IMR-90 (cell line): Measurements from ENCODE around the gene EMC9. TPM values are rescaled to one million over a fixed set of nuclear protein-coding genes. Genes with fewer than 3 reads are reported as not detected.

Source experiments
- ATAC-seq: fragments of 200-7000 bp; cut with Tn5 transposase; 2 replicates; pipeline ENCODE4 v1.9.1; 2020; ENCODE audit warnings: low read depth, mild to moderate bottlenecking, moderate library complexity
- BruUV-seq: library from RNA; stranded (reverse); fragments of 400-500 nt; replicated peaks from 2 replicates; lab custom pipeline; 2021; lab: Mats Ljungman, UMichigan
- CTCF ChIA-PET: fragments of 300-600 bp; formaldehyde crosslinking; extraction: SDS; loops from one replicate; lab custom pipeline; 2021; ENCODE audit warnings: antibody characterized with exemption; lab: Yijun Ruan, JAX
- POLR2A ChIA-PET: fragments of 300-600 bp; sonication (Branson Sonifier 250); formaldehyde crosslinking; loops from one replicate; lab custom pipeline; 2022; ENCODE audit warnings: antibody characterized with exemption; ENCODE audit not compliant: unreplicated experiment; lab: Charles Lee
- DNase-seq: peaks from one replicate; pipeline ENCODE4 v3.0.0; 2013
- H2AFZ ChIP-seq: replicated peaks from 2 replicates; pipeline ENCODE3; 2013; ENCODE audit warnings: low read length, mild to moderate bottlenecking; ENCODE audit not compliant: poor library complexity
- H2AK5ac ChIP-seq: 2 replicates; pipeline ENCODE4 v1.6.1; 2013; ENCODE audit warnings: low read depth, low read length, inconsistent platforms
- H2AK9ac ChIP-seq: replicated peaks from 2 replicates; pipeline ENCODE3; 2013; ENCODE audit warnings: mild to moderate bottlenecking, low read depth, low read length, moderate library complexity; ENCODE audit not compliant: poor library complexity
- H2BK120ac ChIP-seq: 2 replicates; pipeline ENCODE4 v1.6.1; 2013; ENCODE audit warnings: low read depth, low read length, inconsistent platforms
- H2BK15ac ChIP-seq: 3 replicates; pipeline ENCODE4 v1.6.1; 2013; ENCODE audit warnings: low read depth, low read length, inconsistent platforms
- H2BK20ac ChIP-seq: 2 replicates; pipeline ENCODE4 v1.6.1; 2013; ENCODE audit warnings: low read depth, mild to moderate bottlenecking, inconsistent platforms, low read length, moderate library complexity
- H2BK5ac ChIP-seq: 2 replicates; pipeline ENCODE4 v1.6.1; 2013; ENCODE audit warnings: mild to moderate bottlenecking, low read depth, low read length, inconsistent platforms; ENCODE audit not compliant: poor library complexity, severe bottlenecking
- H3K14ac ChIP-seq: replicated peaks from 2 replicates; pipeline ENCODE4 v1.6.1; 2013; ENCODE audit warnings: low read depth, low read length, inconsistent platforms
- H3K18ac ChIP-seq: 2 replicates; pipeline ENCODE4 v1.6.1; 2013; ENCODE audit warnings: low read depth, low read length, control low read depth
- H3K23ac ChIP-seq: 2 replicates; pipeline ENCODE4 v1.6.1; 2013; ENCODE audit warnings: low read depth, low read length, inconsistent platforms
- H3K27ac ChIP-seq: 2 replicates; pipeline ENCODE4 v1.5.1; 2013; ENCODE audit warnings: mild to moderate bottlenecking, control low read depth, low read length; ENCODE audit not compliant: insufficient read depth
- H3K27me3 ChIP-seq: 2 replicates; pipeline ENCODE4 v1.6.1; 2013; ENCODE audit warnings: low read length; ENCODE audit not compliant: control insufficient read depth, insufficient read depth
- H3K36me3 ChIP-seq: 2 replicates; pipeline ENCODE4 v1.6.1; 2013; ENCODE audit warnings: low read length, mixed read lengths; ENCODE audit not compliant: control insufficient read depth, insufficient read depth
- H3K4ac ChIP-seq: 2 replicates; pipeline ENCODE4 v1.6.1; 2013; ENCODE audit warnings: low read depth, low read length, inconsistent platforms
- H3K4me1 ChIP-seq: 2 replicates; pipeline ENCODE4 v1.6.1; 2013; ENCODE audit warnings: low read length, mixed read lengths; ENCODE audit not compliant: control insufficient read depth, insufficient read depth
- H3K4me2 ChIP-seq: 2 replicates; pipeline ENCODE4 v1.6.1; 2013; ENCODE audit warnings: low read depth, mild to moderate bottlenecking, control low read depth, low read length, moderate library complexity
- H3K4me3 ChIP-seq: 2 replicates; pipeline ENCODE4 v1.5.1; 2013; ENCODE audit warnings: low read depth, mild to moderate bottlenecking, control low read depth, low read length, moderate library complexity; ENCODE audit not compliant: insufficient read depth
- H3K56ac ChIP-seq: 2 replicates; pipeline ENCODE4 v1.6.1; 2013; ENCODE audit warnings: low read length, inconsistent platforms; ENCODE audit not compliant: insufficient read depth; ENCODE audit errors: extremely low read depth
- H3K79me1 ChIP-seq, 2 experiments: 2 replicates each; pipeline ENCODE4 v1.6.1; 2013; ENCODE audit warnings: low read length in 2 of 2, inconsistent platforms in 1 of 2, low read depth in 1 of 2
- H3K9ac ChIP-seq: 2 replicates; pipeline ENCODE4 v1.6.1; 2013; ENCODE audit warnings: low read depth, low read length, control low read depth
- H3K9me1 ChIP-seq: 2 replicates; pipeline ENCODE4 v1.6.1; 2013; ENCODE audit warnings: low read length, inconsistent platforms; ENCODE audit not compliant: insufficient read depth
- H3K9me3 ChIP-seq: 2 replicates; pipeline ENCODE4 v1.6.1; 2013; ENCODE audit warnings: low read length; ENCODE audit not compliant: control insufficient read depth, insufficient read depth
- H4K20me1 ChIP-seq: 2 replicates; pipeline ENCODE4 v1.6.1; 2013; ENCODE audit warnings: low read length, inconsistent platforms; ENCODE audit not compliant: insufficient read depth
- H4K5ac ChIP-seq: 2 replicates; pipeline ENCODE4 v1.6.1; 2013; ENCODE audit warnings: mild to moderate bottlenecking, low read depth, low read length, control low read depth
- H4K8ac ChIP-seq, 2 experiments: 2 replicates each; pipeline ENCODE4 v1.6.1; 2013; ENCODE audit warnings: low read depth in 2 of 2, low read length in 2 of 2, control low read depth in 1 of 2, inconsistent platforms in 1 of 2
- H4K91ac ChIP-seq: 2 replicates; pipeline ENCODE4 v1.6.1; 2013; ENCODE audit warnings: low read depth, low read length, inconsistent platforms; ENCODE audit not compliant: insufficient read depth
- MXI1 ChIP-seq: IDR thresholded peaks from 2 replicates; pipeline ENCODE4 v1.6.1; 2012; ENCODE audit warnings: low read depth, mild to moderate bottlenecking, low read length, moderate library complexity, borderline replicate concordance
- NFE2L2 ChIP-seq: fragments of 150-350 bp; IDR thresholded peaks from 2 replicates; pipeline ENCODE4 v1.6.1; 2016; ENCODE audit warnings: low read depth, mild to moderate bottlenecking, low read length
- RFX5 ChIP-seq: IDR thresholded peaks from 2 replicates; pipeline ENCODE4 v1.8.0; 2012; ENCODE audit warnings: low read depth, mild to moderate bottlenecking, low read length, moderate library complexity
- WGBS, 2 experiments: methylation state at CpG; one replicate each; pipeline versions ENCODE4 v1.1.5 to v1.1.7; 2013; ENCODE audit warnings: missing lambda C conversion rate in 2 of 2; ENCODE audit not compliant: insufficient read length in 1 of 2; ENCODE audit errors: extremely low coverage in 2 of 2; 5-methylcytosine and 5-hydroxymethylcytosine counted together
- dilution Hi-C: fragments of 300-500 bp; cut with HindIII; formaldehyde crosslinking; loops from one replicate; pipeline ENCODE4 v1.14.3; 2018; ENCODE audit warnings: low sequenced_read_pairs; ENCODE audit not compliant: unreplicated experiment
- in situ Hi-C: fragments of 300-500 bp; cut with MboI; formaldehyde crosslinking; loops from 3 replicates; pipeline ENCODE4 v1.14.3; 2019; ENCODE audit warnings: low sequenced_read_pairs, inconsistent platforms, mixed read lengths
- intact Hi-C: fragments of 100-400 bp; cut with micrococcal nuclease; formaldehyde crosslinking; loops from 2 replicates; pipeline ENCODE4 v1.10.0; 2022
- polyA plus RNA-seq, 3 experiments: library from polyadenylated mRNA; depleted of rRNA; stranded (reverse); fragments of >200 nt; gene quantifications; 2 replicates each; pipeline ENCODE4 v1.2.3, GENCODE V29; 2012; ENCODE audit warnings: low replicate concordance in 1 of 3
- total RNA-seq: library from RNA; depleted of rRNA; stranded (reverse); fragments of >200 nt; gene quantifications from 2 replicates; pipeline ENCODE4 v1.2.3, GENCODE V29; 2012

The EMC9 gene
- total and polyA plus RNA-seq, 2 of the 4 experiments (the other 2 are of a cell fraction): 15.1 to 19.2 TPM

DNA sequence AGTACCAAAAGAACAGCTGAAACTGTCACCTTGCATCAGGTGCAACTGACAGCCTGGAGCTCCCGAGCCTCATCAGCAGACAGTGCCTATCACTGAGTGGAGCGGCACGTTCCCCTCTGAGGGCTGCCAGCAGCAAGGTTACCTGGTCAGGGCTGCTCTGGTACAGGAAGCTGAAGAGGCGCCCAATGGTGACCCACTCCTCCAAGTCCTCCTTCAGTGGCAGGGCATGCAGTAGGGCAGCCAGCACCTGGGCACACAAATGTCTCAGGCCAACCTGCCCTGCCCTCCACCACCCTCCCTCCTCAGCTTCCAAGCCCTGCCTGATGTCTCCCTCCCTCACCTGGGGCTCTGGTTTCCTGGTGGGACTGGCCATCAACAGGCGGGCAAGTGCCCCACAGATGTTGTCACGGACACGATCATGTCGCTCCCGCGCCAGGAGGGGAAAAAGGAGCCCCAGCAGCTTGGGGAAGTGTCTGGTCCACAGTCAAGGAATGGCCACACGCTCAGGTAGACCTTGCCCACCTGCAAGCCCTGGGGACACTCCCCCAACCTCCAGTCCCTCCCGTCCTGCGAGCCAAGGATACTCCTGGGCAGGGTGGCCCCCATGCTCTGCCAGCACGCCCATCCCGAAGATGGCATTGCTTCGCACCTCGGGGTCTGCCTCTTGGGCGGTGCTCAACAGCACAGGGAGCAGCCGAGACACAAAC, 40.1 kb upstream of the EMC9 start:
- Histone ChIP-seq H3K9ac (no peak overlapping the region), H2BK15ac (no peak overlapping the region), H4K5ac (no peak overlapping the region), H4K8ac (no peak overlapping the region), H3K4ac (no peak overlapping the region), H2AK9ac (peak overlapping the region; percentile 28), H3K4me3 (no peak overlapping the region), H2BK5ac (no peak overlapping the region), H4K20me1 (no peaks in the 10 kb centered on the region), H2BK120ac (no peak overlapping the region), H3K23ac (no peak overlapping the region), H2AK5ac (no peak overlapping the region), H3K14ac (no peak overlapping the region), H4K91ac (no peak overlapping the region), H3K27me3 (no peaks in the 10 kb centered on the region), H3K18ac (no peak overlapping the region), H3K4me1 (peaks cover 2% of the 10 kb centered on the region; the same call in 1 of the 2 replicates), H3K79me1 (peaks cover 0 to 18% of the 10 kb centered on the region in 2 experiments; a peak in 3 of 4 replicates), H3K9me3 (no peaks in the 10 kb centered on the region), H3K9me1 (no peaks in the 10 kb centered on the region; the same call in 1 of the 2 replicates), H2BK20ac (no peak overlapping the region), H2AFZ (peak overlapping the region; percentile 1), H3K36me3 (peaks cover 86% of the 10 kb centered on the region), H3K56ac (no peak overlapping the region), H3K27ac (no peak overlapping the region), H3K4me2 (no peak overlapping the region)
- CTCF ChIA-PET: no interaction called here
- DNase-seq (no peak), ATAC-seq (no peak)
- POLR2A ChIA-PET: no interaction called here
- in situ Hi-C loops: no loop called here
- no TSS peak for BruUV-seq
- WGBS, 2 experiments: 99% methylated on average over 7 of the region's 19 CpGs; no CpG with 5 or more reads in 1 of the 2 experiments
- intact Hi-C loops: no loop called here
- TF ChIP-seq MXI1 (no peak), NFE2L2 (no peak), RFX5 (no peak)
- dilution Hi-C loops: no loop called here
